HEK293T (cell line): ENCODE measurements around the gene PIR.

ENCODE experiments used
- CTCF ChIA-PET: fragments of 350-600 bp; formaldehyde crosslinking; extraction: SDS; loops from one replicate; lab custom pipeline; 2021; ENCODE audit warnings: antibody characterized with exemption, inconsistent platforms; lab: Yijun Ruan, JAX
- POLR2A ChIA-PET: fragments of 350-600 bp; formaldehyde crosslinking; extraction: SDS; loops from one replicate; lab custom pipeline; 2020; ENCODE audit warnings: antibody characterized with exemption, inconsistent platforms; lab: Yijun Ruan, JAX
- DNase-seq: peaks from one replicate; pipeline ENCODE4 v3.0.0; 2012; ENCODE audit warnings: mixed read lengths; ENCODE audit errors: extremely low spot score
- ARNT ChIP-seq: fragments of 450-650 bp; IDR thresholded peaks from 2 replicates; pipeline ENCODE4 v1.6.1; 2017; ENCODE audit warnings: mild to moderate bottlenecking
- BHLHE40 ChIP-seq: fragments of 450-650 bp; IDR thresholded peaks from 2 replicates; pipeline ENCODE4 v1.6.1; 2016; ENCODE audit warnings: mild to moderate bottlenecking, moderate library complexity, borderline replicate concordance
- CTBP1 ChIP-seq: fragments of 450-650 bp; IDR thresholded peaks from 2 replicates; pipeline ENCODE4 v1.6.1; 2016; ENCODE audit warnings: borderline replicate concordance
- ELF4 ChIP-seq: fragments of 450-650 bp; IDR thresholded peaks from 2 replicates; pipeline ENCODE4 v1.6.1; 2017; ENCODE audit warnings: antibody characterized with exemption
- FOXA1 ChIP-seq: fragments of 450-650 bp; IDR thresholded peaks from 2 replicates; pipeline ENCODE4 v1.6.1; 2016; ENCODE audit warnings: mild to moderate bottlenecking
- FOXK2 ChIP-seq: fragments of 450-650 bp; IDR thresholded peaks from 2 replicates; pipeline ENCODE4 v1.6.1; 2016; ENCODE audit warnings: mild to moderate bottlenecking
- FOXM1 ChIP-seq: fragments of 450-650 bp; IDR thresholded peaks from 2 replicates; pipeline ENCODE4 v1.6.1; 2017; ENCODE audit warnings: mild to moderate bottlenecking, borderline replicate concordance
- HDGF ChIP-seq: fragments of 450-650 bp; IDR thresholded peaks from 2 replicates; pipeline ENCODE4 v1.6.1; 2017; ENCODE audit warnings: antibody characterized with exemption, borderline replicate concordance
- L3MBTL2 ChIP-seq: fragments of 450-650 bp; conservative IDR thresholded peaks from 2 replicates; pipeline ENCODE4 v1.6.1; 2016; ENCODE audit warnings: mild to moderate bottlenecking
- LEF1 ChIP-seq: fragments of 450-650 bp; IDR thresholded peaks from 2 replicates; pipeline ENCODE4 v1.6.1; 2017; ENCODE audit warnings: mild to moderate bottlenecking, borderline replicate concordance
- NFRKB ChIP-seq: fragments of 450-650 bp; IDR thresholded peaks from 2 replicates; pipeline ENCODE4 v1.6.1; 2016; ENCODE audit warnings: mild to moderate bottlenecking, moderate library complexity
- SP1 ChIP-seq: fragments of 450-650 bp; IDR thresholded peaks from 2 replicates; pipeline ENCODE4 v1.6.1; 2017
- SUZ12 ChIP-seq: fragments of 450-650 bp; IDR thresholded peaks from 2 replicates; pipeline ENCODE4 v1.6.1; 2016; ENCODE audit warnings: mild to moderate bottlenecking
- TARDBP ChIP-seq: fragments of 450-650 bp; IDR thresholded peaks from 2 replicates; pipeline ENCODE4 v1.6.1; 2016
- ZNF384 ChIP-seq: fragments of 450-650 bp; IDR thresholded peaks from 2 replicates; pipeline ENCODE4 v1.6.1; 2016
- TF ChIP-seq, protein P1 (sequence below): fragments of 450-650 bp; IDR thresholded peaks from 2 replicates; pipeline ENCODE4 v1.6.1; 2016

Gene PIR

GRCh38 chrX:15438332-15438731 lies 54.8 kb downstream of the PIR start:
- DNase-seq, result no peak
- no peak for TF ChIP-seq SP1
- TF ChIP-seq TARDBP, result no peak
- TF ChIP-seq, protein P1, sequence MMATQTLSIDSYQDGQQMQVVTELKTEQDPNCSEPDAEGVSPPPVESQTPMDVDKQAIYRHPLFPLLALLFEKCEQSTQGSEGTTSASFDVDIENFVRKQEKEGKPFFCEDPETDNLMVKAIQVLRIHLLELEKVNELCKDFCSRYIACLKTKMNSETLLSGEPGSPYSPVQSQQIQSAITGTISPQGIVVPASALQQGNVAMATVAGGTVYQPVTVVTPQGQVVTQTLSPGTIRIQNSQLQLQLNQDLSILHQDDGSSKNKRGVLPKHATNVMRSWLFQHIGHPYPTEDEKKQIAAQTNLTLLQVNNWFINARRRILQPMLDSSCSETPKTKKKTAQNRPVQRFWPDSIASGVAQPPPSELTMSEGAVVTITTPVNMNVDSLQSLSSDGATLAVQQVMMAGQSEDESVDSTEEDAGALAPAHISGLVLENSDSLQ, result no peak
- TF ChIP-seq FOXM1, result no peak
- no peak for TF ChIP-seq ELF4
- no peak for TF ChIP-seq ZNF384
- ChIA-PET POLR2A (no interaction called here), CTCF (no interaction called here)

DNA sequence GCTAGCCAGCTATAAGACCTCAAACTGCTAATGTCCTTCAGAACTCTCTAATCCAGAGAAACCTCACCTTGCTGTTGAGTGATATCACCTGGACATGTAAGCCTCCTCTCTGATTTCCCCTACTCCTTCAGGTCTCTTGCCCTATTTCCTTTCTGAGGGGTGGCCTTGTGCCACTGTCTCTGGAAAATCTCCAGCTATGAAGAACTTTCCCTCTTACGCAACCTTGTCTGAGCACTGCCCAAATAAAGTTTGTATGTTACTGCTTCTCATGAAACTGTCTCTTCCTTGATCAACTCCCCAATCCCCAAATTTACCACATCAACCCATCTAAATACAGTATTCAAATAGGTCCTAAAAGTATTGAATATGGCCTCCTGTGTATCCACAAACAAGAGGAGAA lies 55.4 kb downstream of the PIR start:
- TF ChIP-seq, protein P1, result no peak
- TF ChIP-seq TARDBP, result no peak
- CTCF ChIA-PET, result interaction anchor here (1.1 kb wide), 1 partner anchor 14 kb away, joined by 5 read pairs; no protein-coding TSS in a partner anchor
- POLR2A ChIA-PET, result no interaction called here
- no peak for DNase-seq

DNA sequence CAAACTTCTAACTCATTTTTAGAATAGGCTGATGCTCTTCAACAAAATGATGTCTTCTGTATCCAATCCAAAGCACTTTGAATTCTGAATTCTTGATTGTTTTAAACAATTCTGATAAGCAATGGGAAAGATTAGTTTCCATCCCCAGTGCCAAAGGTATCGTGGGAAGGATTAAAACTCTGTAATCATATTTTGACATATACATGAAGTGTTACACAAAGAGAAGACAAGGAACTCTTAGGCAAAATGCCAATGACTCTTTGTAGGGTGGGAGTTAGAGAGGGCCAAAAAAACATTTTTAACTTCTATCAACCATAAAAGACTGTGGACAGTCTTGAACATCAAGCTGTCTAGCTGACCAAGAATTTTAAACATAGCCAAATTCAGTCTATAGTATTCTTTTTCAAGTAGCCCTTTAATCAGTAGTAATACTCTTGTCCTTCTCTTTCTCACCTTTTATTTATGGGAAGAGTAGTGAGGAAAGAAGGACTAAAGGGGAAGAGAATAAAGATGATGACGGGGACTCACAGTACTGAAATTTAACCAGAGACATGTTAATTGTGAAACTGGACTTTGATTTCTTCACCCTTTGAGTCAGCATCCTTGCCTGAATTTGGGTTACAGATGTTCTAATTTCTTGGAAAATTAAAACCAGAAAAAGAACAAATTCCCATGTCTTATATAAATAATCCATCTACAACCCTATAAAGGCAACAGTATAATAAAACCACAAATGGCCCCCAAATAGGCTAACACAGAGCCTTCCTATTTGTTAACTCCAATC lies 57.1 kb downstream of the PIR start:
- POLR2A ChIA-PET, result no interaction called here
- no peak for DNase-seq
- TF ChIP-seq ZNF384 (no peak), L3MBTL2 (no peak), NFRKB (no peak), BHLHE40 (no peak), HDGF (no peak), ELF4 (no peak), LEF1 (no peak), SP1 (no peak), FOXK2 (no peak), FOXA1 (no peak)
- TF ChIP-seq, protein P1, result no peak
- CTCF ChIA-PET, result no interaction called here

DNA sequence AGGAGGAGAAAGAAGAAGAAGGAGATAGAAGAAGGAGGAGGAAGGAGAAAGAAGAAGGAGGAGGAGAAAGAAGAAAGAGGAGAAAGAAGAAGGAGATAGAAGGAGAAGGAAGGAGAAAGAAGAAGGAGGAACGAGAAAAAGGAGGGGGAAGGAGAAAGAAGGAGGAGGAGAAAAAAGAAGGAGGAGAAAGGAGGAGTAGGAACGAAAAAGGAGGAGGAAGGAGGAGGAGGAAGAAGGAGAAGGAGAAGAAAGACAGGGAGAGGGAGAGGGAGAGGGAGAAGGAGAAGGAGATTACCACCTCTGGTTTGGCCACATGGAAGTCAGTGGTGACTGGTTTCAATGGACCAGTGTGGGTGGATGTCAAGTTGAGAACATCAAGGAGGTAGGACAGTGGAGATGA lies 58.9 kb downstream of the PIR start:
- TF ChIP-seq CTBP1, result no peak
- no peak for TF ChIP-seq FOXK2
- no peak for TF ChIP-seq BHLHE40
- TF ChIP-seq SUZ12, result no peak
- TF ChIP-seq HDGF, result no peak
- TF ChIP-seq FOXA1, result no peak
- TF ChIP-seq NFRKB, result no peak
- no peak for TF ChIP-seq SP1
- TF ChIP-seq L3MBTL2, result no peak
- DNase-seq, result no peak
- CTCF ChIA-PET, result no interaction called here
- POLR2A ChIA-PET, result no interaction called here

GRCh38 chrX:15430584-15430983 lies 62.5 kb downstream of the PIR start:
- TF ChIP-seq ELF4, result no peak
- TF ChIP-seq ARNT, result no peak
- TF ChIP-seq, protein P1, result no peak
- TF ChIP-seq LEF1, result no peak
- no peak for TF ChIP-seq HDGF
- no peak for TF ChIP-seq ZNF384
- no peak for TF ChIP-seq SP1
- TF ChIP-seq NFRKB, result no peak
- TF ChIP-seq CTBP1, result no peak
- TF ChIP-seq SUZ12, result no peak
- DNase-seq, result no peak
- ChIA-PET POLR2A (no interaction called here), CTCF (no interaction called here)

DNA sequence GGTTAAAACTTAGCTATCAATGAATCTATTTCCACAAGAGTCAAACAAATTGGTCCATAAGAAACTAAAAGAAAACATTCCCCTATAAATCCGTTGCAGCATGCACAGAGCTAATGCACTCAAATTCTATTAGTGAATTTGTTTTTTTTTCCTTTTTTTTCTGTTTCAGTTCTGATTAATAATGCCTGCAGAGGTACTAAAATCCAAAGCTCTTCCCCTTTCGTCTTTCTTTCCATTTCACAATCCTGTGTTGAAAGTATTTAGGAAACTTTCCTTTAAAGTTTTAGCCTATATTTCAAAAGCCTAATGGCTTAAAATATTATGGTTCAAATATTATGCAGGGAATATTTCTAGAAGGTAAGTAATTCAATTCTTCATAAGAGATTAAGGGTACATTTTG lies 63.1 kb downstream of the PIR start:
- ChIA-PET CTCF (interaction anchor here (0.7 kb wide), 1 partner anchor 196 kb away, joined by 5 read pairs; no protein-coding TSS in a partner anchor), POLR2A (no interaction called here)
- no peak for DNase-seq
- no peak for TF ChIP-seq FOXM1
- no peak for TF ChIP-seq LEF1
- no peak for TF ChIP-seq NFRKB
- no peak for TF ChIP-seq SUZ12
- TF ChIP-seq ZNF384, result no peak
- no peak for TF ChIP-seq SP1
- TF ChIP-seq CTBP1, result no peak

GRCh38 chrX:15425024-15425423 lies 68.1 kb downstream of the PIR start:
- ChIA-PET CTCF (no interaction called here), POLR2A (no interaction called here)
- DNase-seq, result no peak
- TF ChIP-seq NFRKB, result no peak
- no peak for TF ChIP-seq HDGF
- no peak for TF ChIP-seq BHLHE40
- TF ChIP-seq ARNT, result no peak
- no peak for TF ChIP-seq LEF1
